RWPE2 (cell line): Measurements from ENCODE around the gene TNS3.

Experiments used
- ATAC-seq: fragments of 200-7000 bp; cut with Tn5 transposase; 3 replicates; pipeline ENCODE4 v1.9.1; 2021; ENCODE audit warnings: low read depth
- DNase-seq: peaks from one replicate; pipeline ENCODE4 v3.0.0-alpha.2; 2020; ENCODE audit warnings: low spot score
- H3K27ac ChIP-seq: fragments of 450-650 bp; 2 replicates; pipeline ENCODE4 v1.5.1; 2017; ENCODE audit warnings: mild to moderate bottlenecking; ENCODE audit not compliant: poor library complexity, severe bottlenecking
- H3K27me3 ChIP-seq: fragments of 250-450 bp; sonication (Bioruptor Pico); 2 replicates; pipeline ENCODE4 v1.5.1; 2021; ENCODE audit warnings: mild to moderate bottlenecking, moderate library complexity; ENCODE audit not compliant: insufficient read depth, poor library complexity, severe bottlenecking
- H3K36me3 ChIP-seq: fragments of 250-450 bp; sonication (Bioruptor Pico); 2 replicates; pipeline ENCODE4 v1.5.1; 2020; ENCODE audit warnings: low read depth, mild to moderate bottlenecking, moderate library complexity
- H3K4me1 ChIP-seq: fragments of 250-450 bp; sonication (Bioruptor Pico); 2 replicates; pipeline ENCODE4 v1.5.1; 2021; ENCODE audit warnings: mild to moderate bottlenecking, moderate library complexity; ENCODE audit not compliant: insufficient read depth, poor library complexity, severe bottlenecking
- H3K4me3 ChIP-seq: fragments of 250-450 bp; sonication (Bioruptor Pico); 2 replicates; pipeline ENCODE4 v1.5.1; 2021; ENCODE audit warnings: mild to moderate bottlenecking, moderate library complexity; ENCODE audit not compliant: severe bottlenecking
- H3K9me3 ChIP-seq: fragments of 250-450 bp; sonication (Bioruptor Pico); 2 replicates; pipeline ENCODE4 v1.5.1; 2021; ENCODE audit warnings: mild to moderate bottlenecking, moderate library complexity; ENCODE audit not compliant: severe bottlenecking
- CTCF ChIP-seq: fragments of 450-650 bp; IDR thresholded peaks from one replicate; pipeline ENCODE4 v1.5.1; 2017; ENCODE audit warnings: mild to moderate bottlenecking, moderate library complexity; ENCODE audit not compliant: poor library complexity, severe bottlenecking

Gene TNS3

DNA sequence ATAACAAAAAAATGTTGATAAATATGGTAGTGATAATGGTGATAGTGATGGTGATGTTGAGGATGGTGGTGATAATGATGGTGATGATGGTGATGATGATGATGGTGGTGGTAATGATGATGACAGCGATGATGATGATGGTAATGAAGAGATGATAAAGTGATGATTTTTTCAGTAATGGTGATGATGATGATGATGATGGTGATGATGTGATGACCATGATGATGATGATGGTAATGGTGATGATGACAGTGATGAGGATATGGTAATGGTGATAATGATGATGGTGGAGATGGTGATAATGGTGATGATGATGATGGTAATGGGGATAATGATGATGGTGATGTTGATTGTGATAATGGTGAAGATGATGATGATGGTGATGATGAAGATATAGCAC is 321.6 kb downstream of the TNS3 start:
- Histone ChIP-seq H3K9me3 (no peaks in the 10 kb centered on the region), H3K4me3 (no peak overlapping the region), H3K27me3 (no peaks in the 10 kb centered on the region), H3K27ac (no peak overlapping the region), H3K4me1 (no peaks in the 10 kb centered on the region), H3K36me3 (no peaks in the 10 kb centered on the region)
- DNase-seq, result no peak
- ATAC-seq, result no peak
- no peak for TF ChIP-seq CTCF

DNA sequence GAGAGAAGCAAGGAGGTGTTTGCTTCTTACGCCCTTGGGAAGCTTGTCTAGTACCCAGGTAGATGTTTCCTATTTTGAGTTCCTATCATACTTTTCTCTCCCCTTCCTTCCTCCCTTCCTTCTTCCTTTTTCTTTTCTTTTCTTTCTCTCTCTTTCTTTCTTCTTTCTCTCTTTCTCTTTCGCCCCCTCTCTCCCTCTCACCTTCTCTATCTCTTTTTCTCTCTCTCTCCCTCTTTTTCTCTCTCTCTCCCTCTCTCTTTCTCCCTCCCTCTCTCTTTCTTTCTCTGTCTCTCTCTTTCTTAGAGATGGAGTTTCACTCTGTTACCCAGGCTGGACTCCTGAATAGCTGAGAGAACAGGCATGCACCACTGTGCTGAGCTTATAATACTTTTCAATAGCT is 322.2 kb downstream of the TNS3 start:
- Histone ChIP-seq H3K27me3 (no peaks in the 10 kb centered on the region), H3K9me3 (no peaks in the 10 kb centered on the region), H3K27ac (no peak overlapping the region), H3K4me3 (no peak overlapping the region), H3K4me1 (no peaks in the 10 kb centered on the region), H3K36me3 (no peaks in the 10 kb centered on the region)
- DNase-seq (no peak), ATAC-seq (no peak)
- no peak for TF ChIP-seq CTCF

DNA sequence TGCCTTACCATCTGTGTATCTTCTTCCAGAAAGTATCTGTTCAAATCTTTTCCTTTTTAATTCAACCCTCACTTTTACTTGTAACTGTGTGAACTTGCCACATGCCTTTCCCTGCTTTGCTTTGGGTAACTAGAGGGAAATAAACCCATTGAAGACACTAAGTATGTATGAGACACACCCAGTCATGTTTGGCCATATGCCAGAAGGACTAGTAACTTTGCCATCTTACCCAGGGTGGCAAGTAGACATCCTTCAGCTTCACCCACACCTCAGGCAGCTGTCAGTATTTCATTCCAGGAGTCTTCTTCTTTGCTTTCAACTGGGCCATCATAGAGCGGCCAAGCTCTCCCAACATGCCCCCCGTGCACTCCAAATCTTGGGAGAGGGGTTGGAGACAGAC is 323.1 kb downstream of the TNS3 start:
- DNase-seq (no peak), ATAC-seq (no peak)
- no peaks in the 10 kb centered on the region for H3K4me1 ChIP-seq
- H3K36me3 ChIP-seq, result no peaks in the 10 kb centered on the region
- no peaks in the 10 kb centered on the region for H3K9me3 ChIP-seq
- TF ChIP-seq CTCF, result no peak
- no peaks in the 10 kb centered on the region for H3K27me3 ChIP-seq
- H3K27ac ChIP-seq, result no peak overlapping the region
- H3K4me3 ChIP-seq, result no peak overlapping the region

GRCh38 chr7:47256016-47256415 is 325.9 kb downstream of the TNS3 start:
- TF ChIP-seq CTCF, result no peak
- DNase-seq (no peak), ATAC-seq (no peak)
- Histone ChIP-seq H3K4me1 (no peaks in the 10 kb centered on the region), H3K9me3 (no peaks in the 10 kb centered on the region), H3K27me3 (no peaks in the 10 kb centered on the region), H3K36me3 (no peaks in the 10 kb centered on the region), H3K4me3 (no peak overlapping the region), H3K27ac (no peak overlapping the region)

DNA sequence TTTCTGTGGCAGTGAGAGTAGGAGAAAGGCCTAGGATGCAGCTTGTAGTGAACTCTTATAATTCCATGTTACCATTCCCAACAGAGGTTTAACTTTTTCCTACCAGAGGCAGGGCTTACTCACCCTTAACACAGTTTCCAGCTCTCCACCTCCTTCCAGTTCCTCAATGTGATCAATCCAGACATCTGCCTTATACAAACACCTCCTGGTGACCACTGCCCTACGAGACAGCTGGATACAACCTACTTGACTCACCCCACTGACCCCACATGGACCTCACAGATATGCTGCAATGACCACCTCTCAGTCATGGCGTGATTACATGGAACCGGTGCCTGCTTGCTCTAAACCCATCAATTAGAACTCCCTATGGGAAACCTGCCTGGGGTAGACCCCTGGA is 326.5 kb downstream of the TNS3 start:
- ATAC-seq (no peak), DNase-seq (no peak)
- TF ChIP-seq CTCF, result no peak
- no peak overlapping the region for H3K4me3 ChIP-seq
- no peaks in the 10 kb centered on the region for H3K4me1 ChIP-seq
- no peaks in the 10 kb centered on the region for H3K9me3 ChIP-seq
- H3K27me3 ChIP-seq, result no peaks in the 10 kb centered on the region
- H3K36me3 ChIP-seq, result no peaks in the 10 kb centered on the region
- no peak overlapping the region for H3K27ac ChIP-seq
